OCI-LY1 (cell line): ENCODE results near the gene EBF3.

Source experiments
- EZH2 ChIP-seq: fragments of 200-600 bp; sonication (generic), shearing (Covaris generic); IDR thresholded peaks from 2 replicates; pipeline ENCODE4 v1.8.0; 2017; ENCODE audit warnings: borderline replicate concordance, mixed run types, mild to moderate bottlenecking, antibody characterized with exemption, low read length, moderate library complexity, mixed read lengths
- TF ChIP-seq, protein P1 (sequence below): fragments of 200-600 bp; sonication (generic), shearing (Covaris generic); IDR thresholded peaks from 2 replicates; pipeline ENCODE4 v1.5.1; 2017; ENCODE audit warnings: mild to moderate bottlenecking, antibody characterized with exemption, low read length, moderate library complexity, mixed read lengths

DNA sequence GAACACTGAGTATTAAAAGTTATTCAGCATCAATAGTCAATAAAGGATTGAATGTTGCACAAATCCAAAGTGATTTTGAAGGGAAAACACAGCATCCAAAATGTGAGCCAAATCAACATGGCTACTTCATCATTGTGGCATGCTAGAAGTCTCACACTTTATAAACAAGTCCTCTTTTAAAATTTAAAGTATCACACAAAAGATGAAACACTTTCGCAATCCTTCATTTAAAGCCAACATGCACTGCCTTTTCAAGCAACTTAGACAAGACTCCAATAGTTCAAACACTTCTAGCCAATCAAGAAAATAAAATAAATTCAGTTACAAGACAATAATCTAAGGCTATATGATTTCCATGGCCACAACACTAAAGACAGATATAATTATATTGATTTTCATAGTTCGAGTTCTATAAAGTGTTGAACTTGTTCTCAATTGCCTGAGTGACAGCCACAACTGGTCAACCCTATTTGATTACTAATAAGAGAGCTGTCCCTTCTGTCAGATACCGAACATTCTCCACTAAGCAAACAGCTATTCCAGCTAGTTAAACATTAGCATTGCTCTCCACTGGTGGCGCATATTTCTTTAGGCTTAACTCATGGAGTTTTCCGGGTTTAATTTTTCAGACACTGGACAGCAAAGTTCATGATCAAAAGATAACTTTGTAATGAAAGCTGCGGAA is 8.3 kb downstream of the EBF3 start:
- TF ChIP-seq, protein P1, sequence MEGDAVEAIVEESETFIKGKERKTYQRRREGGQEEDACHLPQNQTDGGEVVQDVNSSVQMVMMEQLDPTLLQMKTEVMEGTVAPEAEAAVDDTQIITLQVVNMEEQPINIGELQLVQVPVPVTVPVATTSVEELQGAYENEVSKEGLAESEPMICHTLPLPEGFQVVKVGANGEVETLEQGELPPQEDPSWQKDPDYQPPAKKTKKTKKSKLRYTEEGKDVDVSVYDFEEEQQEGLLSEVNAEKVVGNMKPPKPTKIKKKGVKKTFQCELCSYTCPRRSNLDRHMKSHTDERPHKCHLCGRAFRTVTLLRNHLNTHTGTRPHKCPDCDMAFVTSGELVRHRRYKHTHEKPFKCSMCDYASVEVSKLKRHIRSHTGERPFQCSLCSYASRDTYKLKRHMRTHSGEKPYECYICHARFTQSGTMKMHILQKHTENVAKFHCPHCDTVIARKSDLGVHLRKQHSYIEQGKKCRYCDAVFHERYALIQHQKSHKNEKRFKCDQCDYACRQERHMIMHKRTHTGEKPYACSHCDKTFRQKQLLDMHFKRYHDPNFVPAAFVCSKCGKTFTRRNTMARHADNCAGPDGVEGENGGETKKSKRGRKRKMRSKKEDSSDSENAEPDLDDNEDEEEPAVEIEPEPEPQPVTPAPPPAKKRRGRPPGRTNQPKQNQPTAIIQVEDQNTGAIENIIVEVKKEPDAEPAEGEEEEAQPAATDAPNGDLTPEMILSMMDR = no peak
- TF ChIP-seq EZH2 = no peak
